GM18870 (cell line): ENCODE results near the gene RGL2.
A peak's percentile ranks its signal among the peaks of the same experiment; 100 is the strongest.
"Not testable (repeated sequence)": the region's sequence is repeated elsewhere in the genome, so short reads cannot be mapped to it uniquely, and the experiment has no call there.

ENCODE experiments used
- ATAC-seq: cut with Tn5 transposase; IDR thresholded peaks from one replicate; pipeline ENCODE4 v1.9.1; 2021; ENCODE audit warnings: moderate library complexity; ENCODE audit not compliant: unreplicated experiment

Gene RGL2

DNA sequence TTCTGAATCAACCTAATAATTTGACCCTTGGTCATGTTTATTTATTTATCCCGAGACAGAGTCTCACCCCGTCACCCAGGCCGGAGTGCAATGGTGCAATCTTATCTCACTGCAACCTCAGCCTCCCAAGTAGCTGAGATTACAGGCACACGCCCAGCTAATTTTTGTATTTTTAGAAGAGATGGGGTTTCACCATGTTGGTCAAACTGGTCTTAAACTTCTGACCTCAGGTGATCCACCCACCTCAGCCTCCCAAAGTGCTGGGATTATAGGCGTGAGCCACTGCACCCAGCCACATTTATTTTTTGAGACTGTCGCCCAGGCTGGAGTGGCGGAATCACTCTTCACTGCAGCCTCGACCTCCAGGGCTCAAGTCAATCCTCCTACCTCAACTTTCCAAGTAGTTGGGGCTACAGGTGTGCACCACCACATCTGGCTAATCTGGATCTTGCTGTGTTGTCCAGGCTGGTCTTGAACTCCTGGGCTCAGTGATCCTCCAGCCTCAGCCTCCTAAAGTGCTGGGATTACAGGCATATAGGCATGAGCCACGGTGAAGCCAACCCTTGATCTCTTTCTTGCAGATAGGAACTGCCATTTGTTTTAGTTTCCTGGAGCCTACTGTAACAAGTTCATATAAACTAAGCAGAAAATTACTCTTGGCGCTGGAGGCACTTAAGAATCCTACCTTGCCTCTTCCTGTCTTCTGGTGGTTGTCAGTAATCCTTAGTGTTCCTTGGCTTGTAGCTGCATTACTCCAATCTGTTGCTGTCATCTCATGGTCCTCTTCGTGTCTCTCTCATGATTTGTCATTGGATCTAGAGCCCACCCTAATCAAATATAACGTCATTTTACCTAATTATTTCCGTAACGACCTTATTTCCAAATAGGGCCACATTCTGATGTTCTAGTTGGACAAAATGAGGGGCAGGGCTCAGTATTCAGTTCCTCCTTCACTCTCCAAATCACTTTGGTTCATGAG lies 24.5 kb downstream of the RGL2 start:
- no peak for ATAC-seq

GRCh38 chr6:33273129-33273923 lies 25.4 kb downstream of the RGL2 start:
- ATAC-seq, result no peak

- ATAC-seq, result no peak
These were observed 26.2 kb downstream of the RGL2 start for GRCh38 chr6:33272275-33273128.

GRCh38 chr6:33271468-33272274 lies 27.1 kb downstream of the RGL2 start, which contains the start of the genes RPS18 and VPS52:
Gene RPS18, plus strand, starts transcription at chr6:33272075. Its CDS starts 45 bp downstream, at chr6:33272120.
Gene VPS52, minus strand, starts transcription at chr6:33271876. Its CDS starts 201 bp downstream, at chr6:33271675.
- ATAC-seq, result peak; percentile 78

DNA sequence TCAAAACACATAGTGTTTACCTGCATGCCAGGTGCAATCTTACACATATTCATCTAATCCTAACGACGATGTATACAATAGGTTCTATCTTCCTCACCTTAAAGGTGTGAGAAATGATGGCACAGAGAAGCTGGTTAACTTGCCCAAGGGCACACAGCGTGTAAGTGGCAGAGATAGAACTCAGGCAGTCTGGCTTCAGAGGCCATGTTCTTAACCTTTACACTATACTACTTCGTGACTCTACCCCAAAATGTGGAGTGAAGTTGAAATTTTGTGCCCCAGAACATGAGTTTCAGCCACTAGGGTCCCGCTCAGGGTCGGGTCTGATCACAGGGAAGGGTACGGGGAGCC lies 27.6 kb downstream of the RGL2 start:
- no peak for ATAC-seq

DNA sequence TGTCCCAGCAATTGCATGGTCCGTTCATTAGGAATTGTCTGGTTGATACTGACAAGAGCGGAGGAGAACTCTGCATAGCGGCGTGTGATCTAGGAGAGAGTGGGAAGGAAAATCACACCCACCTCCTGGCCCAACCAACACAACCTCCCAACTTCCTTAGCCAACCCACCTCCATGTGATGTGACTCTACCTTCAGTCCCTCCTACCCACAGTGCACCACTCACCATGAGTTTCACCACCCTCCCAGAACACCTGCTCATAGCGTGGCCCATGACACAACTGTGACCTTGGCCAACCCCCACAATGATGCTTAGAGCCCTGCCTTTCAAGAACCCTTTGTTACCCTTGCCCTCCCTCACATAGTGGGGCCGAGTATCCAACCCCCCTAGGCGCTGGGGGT lies 34.7 kb downstream of the RGL2 start:
- no peak for ATAC-seq

DNA sequence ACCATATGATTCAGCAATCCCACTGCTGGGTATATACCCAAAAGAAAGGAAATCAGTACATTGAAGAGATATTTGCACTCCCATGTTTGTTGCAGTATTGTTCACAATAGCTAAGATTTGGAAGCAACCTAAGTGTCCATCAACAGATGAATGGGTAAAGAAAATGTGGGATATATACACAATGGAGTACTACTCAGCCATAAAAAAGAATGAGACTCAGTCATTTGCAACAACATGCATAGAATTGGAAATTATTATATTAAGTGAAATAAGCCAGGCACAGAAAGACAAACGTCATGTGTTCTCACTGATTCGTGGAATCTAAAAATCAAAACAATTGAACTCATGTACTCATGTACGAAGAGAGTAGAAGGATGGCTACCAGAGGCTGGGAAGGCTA lies 36.3 kb downstream of the RGL2 start:
- not testable (repeated sequence) for ATAC-seq

- no peak for ATAC-seq
These were observed 39.7 kb downstream of the RGL2 start for GRCh38 chr6:33259032-33259431.

GRCh38 chr6:33254591-33254990 lies 44.2 kb downstream of the RGL2 start:
- ATAC-seq, result no peak

- ATAC-seq, result no peak
These were observed 46.0 kb downstream of the RGL2 start for GRCh38 chr6:33252759-33253158.

- ATAC-seq, result no peak
These were observed 47.2 kb downstream of the RGL2 start for GRCh38 chr6:33251395-33252012.

DNA sequence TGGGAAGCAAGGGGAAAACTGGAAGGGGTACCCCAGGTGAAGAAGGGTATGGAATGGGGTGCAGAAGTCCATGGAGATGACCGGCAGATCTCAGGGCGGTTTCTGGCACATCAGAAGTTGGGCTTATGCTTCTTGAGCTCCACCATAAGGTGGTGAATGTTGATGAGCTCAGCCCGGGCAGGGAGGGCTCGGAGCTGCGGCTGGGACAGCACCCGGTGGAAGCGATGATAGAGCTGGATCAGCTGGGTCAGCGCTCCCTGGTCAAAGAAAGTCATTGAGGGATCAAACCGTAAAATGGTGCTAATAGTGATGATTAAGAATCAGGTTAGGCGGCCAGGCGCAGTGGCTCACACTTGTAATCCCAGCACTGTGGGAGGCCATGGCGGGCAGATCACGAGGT lies 48.0 kb downstream of the RGL2 start:
- ATAC-seq, result no peak

DNA sequence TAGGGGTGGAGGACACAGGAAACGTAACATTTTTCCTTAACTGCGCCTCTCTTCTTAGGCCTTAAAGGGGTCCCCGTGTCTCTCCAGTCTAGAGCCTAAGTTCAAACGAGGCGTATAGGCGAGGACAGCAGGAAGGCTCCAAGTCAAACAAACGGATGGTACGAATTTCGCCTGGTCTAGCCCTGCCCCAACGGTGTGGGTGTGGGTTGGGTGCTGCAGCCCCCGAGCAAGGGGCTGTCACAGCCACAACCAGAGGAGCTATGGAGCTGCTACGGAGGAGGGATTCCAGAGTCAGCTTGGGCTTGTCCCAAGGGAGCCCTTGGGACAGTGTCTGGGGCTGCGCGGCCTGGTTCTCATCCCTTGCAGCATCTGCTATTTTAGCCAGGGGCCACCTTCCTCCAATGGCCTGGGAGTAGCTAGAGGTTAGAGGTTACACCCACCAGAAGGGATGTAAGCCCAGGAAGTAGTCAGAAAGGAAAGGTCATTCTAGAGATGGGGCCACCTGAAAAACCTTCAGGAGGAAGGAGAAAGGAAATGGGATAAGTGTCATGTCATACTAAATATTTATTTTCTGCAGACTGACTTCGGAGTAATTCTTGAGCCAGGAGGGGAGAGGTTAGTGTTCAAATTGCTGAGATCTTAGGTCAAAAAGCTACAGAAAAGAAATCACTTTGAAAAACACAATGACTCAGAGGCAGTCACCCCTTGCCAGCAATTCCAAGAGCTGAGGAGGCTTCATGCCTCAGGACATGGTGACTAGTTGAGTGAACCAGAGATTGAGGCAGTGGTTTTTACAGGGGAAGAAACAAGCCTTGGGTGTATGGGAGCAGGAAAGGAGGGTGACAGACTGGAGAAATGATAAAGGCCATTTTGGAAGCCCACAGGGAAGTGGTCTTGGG lies 48.8 kb downstream of the RGL2 start:
- no peak for ATAC-seq

GRCh38 chr6:33248932-33249731 lies 49.6 kb downstream of the RGL2 start:
- peak; percentile 89 for ATAC-seq

DNA sequence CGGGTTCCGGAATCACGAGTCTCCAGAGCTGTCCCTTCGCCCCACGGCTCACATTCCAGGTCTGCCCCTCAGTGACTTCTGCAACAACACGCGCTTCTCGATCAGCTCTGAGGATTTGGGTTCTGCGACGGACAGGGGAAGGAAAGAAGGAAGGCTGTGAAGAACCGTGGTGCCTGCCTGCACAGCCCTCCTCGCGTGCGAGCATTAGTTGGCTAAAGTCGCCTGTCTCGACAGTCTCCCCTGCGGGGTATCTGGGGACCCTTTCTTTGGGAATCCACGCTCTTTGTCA lies 50.2 kb downstream of the RGL2 start:
- ATAC-seq, result no peak

DNA sequence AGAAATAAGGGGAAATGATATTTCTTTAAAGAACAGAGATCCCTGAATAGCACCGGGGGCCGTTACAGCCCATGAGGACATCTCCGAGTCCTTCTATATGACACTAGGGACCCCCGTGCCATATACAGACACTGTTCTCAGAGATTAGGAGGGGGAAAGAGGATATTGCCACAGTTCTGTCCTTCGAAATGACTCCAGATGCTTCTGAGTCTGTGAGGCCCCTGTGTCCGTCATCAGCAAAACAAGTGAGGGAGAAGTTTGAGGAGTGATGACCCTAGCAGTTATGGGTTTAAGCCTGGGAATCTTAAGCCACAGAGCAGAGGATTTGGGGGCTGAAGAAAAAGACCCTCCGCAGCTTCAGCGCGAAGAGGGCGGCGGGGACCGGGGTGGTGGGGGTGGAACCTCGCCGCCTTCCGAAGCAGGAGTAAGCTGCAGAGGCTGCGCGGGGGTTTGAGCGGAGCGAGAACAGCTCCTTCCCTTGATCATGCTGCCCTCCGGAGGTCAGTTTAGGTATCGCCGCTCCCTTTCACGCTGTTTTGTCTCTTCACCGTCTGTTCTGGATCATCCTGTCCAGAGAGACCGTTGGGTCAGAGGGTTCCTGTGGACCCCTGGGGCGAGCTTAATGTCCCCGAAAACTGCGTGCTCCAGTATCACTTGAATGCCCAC lies 50.6 kb downstream of the RGL2 start:
- ATAC-seq, result no peak

GRCh38 chr6:33243476-33243875 lies 55.3 kb downstream of the RGL2 start:
- no peak for ATAC-seq
